Stomach (tissue), 4 donors: Measurements from ENCODE around the gene FNDC10.

Experiments used
- CTCF ChIP-seq, 7 experiments: fragments of 450-650 bp in 4 of 7; fragments of 200-600 bp in 3 of 7; sonication (generic) in 3 of 7; IDR thresholded peaks; one replicate each; pipeline ENCODE4 v1.5.1; 2016 to 2019; ENCODE audit warnings: antibody characterized with exemption in 7 of 7, control low read depth in 2 of 7, mild to moderate bottlenecking in 1 of 7
- POLR2A ChIP-seq, 4 donors: fragments of 450-650 bp; IDR thresholded peaks; one replicate each; pipeline ENCODE4 v1.6.1; 2016; ENCODE audit warnings: antibody characterized with exemption in 4 of 4, control low read depth in 2 of 4, mild to moderate bottlenecking in 1 of 4, moderate library complexity in 1 of 4
- POLR2AphosphoS5 ChIP-seq, 3 donors: sonication (generic); formaldehyde crosslinking; IDR thresholded peaks; one replicate each; pipeline ENCODE4 v1.6.1; 2016; ENCODE audit warnings: antibody characterized with exemption in 3 of 3

DNA sequence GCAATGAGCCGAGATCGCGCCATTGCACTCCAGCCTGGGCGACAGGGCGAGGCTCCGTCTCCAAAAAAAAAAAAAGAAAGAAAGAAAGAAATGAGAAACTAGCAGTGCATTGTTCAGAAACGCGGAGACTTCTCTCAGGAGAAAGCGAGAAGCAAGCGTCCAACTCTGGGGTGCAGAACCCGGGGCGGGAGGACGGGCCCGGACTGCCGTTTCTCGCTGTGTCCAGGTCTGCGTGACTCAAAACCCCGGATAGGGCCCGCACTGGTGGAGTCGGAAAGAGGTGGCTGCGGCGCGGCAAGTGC, 15.0 kb upstream of the FNDC10 start:
- no peak for TF ChIP-seq CTCF (IDR thresholded peaks at IDR 0.05)
- no peak for TF ChIP-seq POLR2A (IDR thresholded peaks at IDR 0.05)
- no peak for TF ChIP-seq POLR2AphosphoS5 (IDR thresholded peaks at IDR 0.05)
